HL-60/S4 treated with phorbol 12-myristate 13-acetate at 8.2 ng/mL for 4 days and 3 days (cell line): Measurements from ENCODE around the gene MSL1.

Source experiments
- in situ Hi-C: fragments of 300-500 bp; cut with MboI; formaldehyde crosslinking; loops from 2 replicates; pipeline ENCODE4 v1.15.0; 2022; ENCODE audit warnings: low sequenced_read_pairs

MSL1 gene

GRCh38 chr17:40121181-40122135 is at the start of gene MSL1:
MSL1 (plus strand) TSS chr17:40121971; CDS start chr17:40122613, 642 bp downstream.
- in situ Hi-C loops: no loop called here

GRCh38 chr17:40072040-40072734 is 49.6 kb upstream of the MSL1 start:
- in situ Hi-C loops: no loop called here

GRCh38 chr17:40072735-40073346 is 48.9 kb upstream of the MSL1 start:
- in situ Hi-C loops: no loop called here

DNA sequence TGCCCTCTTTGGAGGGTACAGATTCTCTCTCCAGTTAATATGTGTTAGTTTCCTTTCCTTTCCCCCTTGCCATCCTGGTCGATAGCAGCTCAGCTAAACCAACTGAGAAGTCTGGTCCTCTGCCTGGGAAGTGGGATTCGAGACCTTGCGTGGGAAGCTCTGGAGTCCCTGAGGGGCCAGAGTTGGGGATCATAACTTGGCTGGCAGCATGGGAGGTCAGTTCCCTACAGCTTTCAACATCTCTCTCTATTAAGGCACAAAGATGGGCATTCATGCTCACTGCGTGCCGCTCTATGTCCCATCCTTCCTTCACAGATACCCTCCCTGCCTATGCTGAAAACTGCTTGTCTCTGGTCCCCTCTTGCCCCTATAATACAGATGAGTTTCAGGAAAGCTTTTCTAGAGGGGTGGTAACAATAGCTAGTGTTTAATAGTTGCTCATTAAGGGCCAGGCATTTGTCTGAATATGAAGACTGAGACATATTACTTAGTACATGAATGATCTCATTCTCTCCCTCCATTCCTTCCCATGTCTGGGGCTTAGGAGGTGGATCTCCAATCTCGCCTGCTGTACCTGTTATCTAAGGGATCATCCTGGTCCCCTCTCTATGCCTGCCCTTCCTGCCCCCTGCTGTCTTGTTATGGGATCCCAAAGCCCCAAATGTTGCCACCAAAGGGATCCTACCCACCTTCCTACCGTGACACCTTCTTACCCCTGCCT is 48.2 kb upstream of the MSL1 start:
- in situ Hi-C loops: no loop called here

DNA sequence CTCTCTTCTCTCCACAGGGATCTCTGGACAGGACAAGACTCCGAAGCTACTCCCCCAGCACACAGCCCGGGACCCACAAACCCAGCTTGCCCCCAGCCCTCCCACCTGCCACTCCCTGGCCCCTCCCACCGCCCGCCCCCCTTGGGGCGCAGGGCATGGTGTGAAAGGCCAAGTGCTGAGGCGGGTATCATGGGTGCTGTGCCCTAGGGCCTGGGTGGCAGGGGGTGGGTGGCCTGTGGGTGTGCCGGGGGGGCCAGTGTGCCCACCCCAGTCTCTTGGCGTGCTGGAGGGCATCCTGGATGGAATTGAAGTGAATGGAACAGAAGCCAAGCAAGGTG is 47.6 kb upstream of the MSL1 start:
- in situ Hi-C loops: no loop called here

- in situ Hi-C loops: no loop called here
These were observed 46.9 kb upstream of the MSL1 start for GRCh38 chr17:40074871-40075200.

GRCh38 chr17:40075201-40075941 is 46.4 kb upstream of the MSL1 start:
- in situ Hi-C loops: no loop called here

GRCh38 chr17:40075942-40076498 is 45.8 kb upstream of the MSL1 start:
- in situ Hi-C loops: no loop called here

- in situ Hi-C loops: no loop called here
These were observed 45.2 kb upstream of the MSL1 start for GRCh38 chr17:40076591-40076990.

DNA sequence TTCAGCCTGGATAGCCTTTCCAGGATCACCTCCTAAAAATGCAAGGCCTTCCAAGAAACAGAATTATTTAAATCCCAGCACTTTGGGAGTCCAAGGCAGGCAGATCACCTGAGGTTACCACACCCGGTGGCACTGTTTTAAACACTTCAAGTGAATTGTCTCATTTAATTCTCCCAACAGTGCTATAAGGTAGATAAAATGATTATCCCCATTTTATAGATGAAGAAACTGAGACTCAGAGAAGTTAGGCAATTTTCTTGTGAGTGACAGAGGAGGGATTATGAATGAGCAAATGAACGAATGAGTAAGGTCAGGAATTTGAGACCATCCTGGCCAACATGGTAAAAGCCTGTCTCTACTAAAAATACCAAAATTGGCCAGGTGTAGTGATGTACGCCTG is 42.2 kb upstream of the MSL1 start:
- in situ Hi-C loops: no loop called here

DNA sequence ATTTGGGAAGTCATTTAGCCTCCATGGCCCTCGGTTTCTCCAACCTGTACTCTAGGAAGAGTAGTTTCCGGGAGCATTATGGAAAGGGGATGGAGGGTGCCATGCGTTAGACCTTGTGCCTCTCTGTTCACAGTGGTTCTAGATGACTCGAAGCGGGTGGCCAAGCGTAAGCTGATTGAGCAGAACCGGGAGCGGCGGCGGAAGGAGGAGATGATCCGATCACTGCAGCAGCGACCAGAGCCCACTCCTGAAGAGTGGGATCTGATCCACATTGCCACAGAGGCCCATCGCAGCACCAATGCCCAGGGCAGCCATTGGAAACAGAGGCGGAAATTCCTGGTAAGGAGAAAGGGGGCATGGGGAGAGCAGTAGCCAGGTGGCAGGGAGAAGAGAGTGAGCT is 37.3 kb upstream of the MSL1 start:
- in situ Hi-C loops: no loop called here

DNA sequence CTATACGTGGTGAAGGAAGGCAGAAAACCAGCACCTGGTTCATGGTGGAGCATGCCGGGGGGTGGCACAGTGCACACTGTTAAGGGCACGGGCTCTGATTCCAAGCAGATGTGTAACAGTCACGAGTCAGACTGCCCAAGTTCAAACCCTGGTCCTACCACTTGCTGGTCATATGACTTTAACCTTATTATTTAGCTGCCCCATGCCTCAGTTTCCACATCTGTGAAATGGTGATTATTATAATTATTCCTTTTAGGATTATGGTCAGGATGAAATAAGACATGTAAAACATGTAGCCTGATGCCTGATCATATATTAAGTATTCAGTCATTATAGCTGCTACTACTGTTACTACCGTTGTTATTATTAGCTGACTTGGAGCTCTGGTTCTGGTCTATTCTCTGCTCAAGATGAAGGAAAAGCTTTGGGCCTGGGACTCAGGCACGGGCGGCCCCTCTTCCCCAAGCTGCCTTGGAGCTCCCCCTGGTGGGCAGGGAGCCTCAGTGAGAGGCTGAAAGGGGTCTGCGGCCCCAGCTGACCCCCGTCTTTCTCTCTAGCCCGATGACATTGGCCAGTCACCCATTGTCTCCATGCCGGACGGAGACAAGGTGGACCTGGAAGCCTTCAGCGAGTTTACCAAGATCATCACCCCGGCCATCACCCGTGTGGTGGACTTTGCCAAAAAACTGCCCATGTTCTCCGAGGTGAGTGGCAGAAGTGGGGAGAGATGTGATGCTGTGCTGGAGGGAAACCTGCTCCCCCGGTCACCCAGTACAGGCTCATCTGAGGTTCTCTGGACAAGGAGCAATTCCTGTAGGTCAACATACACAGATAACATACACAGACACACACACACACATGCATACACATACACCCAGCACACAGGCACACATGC is 35.4 kb upstream of the MSL1 start:
- in situ Hi-C loops: no loop called here

DNA sequence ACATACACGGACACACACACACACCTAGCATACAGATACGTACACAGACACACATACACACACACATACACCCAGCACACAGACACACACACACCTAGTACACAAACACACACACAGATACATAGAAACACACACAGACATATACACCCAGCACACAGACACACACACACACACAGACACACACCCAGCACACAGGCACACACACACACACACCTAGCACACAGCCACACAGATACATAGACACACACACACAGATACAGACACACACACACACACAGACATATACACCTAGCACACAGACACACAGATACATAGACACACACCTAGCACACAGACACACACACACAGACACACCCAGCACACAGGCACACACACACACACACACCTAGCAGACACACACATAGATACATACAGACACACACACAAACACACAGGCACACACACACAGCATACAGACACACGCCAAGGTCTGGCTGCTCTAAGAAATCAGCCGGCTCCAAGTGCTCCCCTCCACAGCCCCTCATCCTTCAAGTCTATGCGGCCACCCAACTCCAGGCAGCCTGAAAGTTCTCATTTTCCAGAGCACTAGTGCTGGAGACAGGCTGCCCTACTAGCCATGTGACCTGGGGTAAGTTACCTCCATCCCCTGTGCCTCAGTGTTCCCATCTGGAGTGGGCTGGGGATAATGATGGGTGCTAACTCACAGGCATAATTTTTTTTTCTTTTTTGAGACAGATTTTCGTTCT is 34.5 kb upstream of the MSL1 start:
- in situ Hi-C loops: no loop called here

- in situ Hi-C loops: no loop called here
These were observed 33.7 kb upstream of the MSL1 start for GRCh38 chr17:40087903-40088718.

- in situ Hi-C loops: no loop called here
These were observed 32.5 kb upstream of the MSL1 start for GRCh38 chr17:40089077-40089895.

- in situ Hi-C loops: no loop called here
These were observed 31.3 kb upstream of the MSL1 start for GRCh38 chr17:40090237-40091119.
